NCI-H2029 treated with DMSO at 0.1 percent for 48 hours (cell line): ENCODE data around the gene TLR8.

Source experiments
- DNase-seq: peaks from one replicate; lab custom pipeline; 2025; lab: John Stamatoyannopoulos, UW

The TLR8 gene

DNA sequence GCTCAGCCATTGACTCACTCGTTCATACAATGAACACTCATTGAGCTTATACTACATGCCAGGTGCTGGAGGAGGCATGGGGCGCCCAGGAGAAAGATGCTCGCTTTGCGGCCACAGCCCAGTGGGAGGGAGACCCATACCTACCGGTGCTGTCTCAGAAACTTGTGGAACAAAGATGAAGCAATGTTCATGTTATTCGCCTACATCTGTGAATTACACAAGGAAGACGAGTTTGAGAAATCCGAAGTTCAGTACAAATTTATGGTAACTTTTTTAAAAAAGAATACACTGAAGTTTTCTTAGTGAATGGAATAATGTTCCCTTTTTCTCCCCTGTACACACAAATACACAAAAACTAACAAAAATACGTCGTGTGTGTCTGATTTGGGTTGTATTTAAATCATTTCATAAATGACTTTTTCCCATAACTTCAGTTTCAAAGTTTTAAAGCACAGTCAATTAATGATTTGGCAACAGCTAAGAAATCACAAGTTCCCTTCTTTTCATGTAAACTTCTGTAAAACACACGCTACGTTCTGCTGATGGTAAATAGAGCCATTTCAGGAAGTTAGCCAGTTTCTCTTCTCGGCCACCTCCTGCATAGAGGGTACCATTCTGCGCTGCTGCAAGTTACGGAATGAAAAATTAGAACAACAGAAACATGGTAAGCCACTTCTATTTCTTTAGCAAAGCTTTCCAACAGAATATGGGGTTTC, at the start of gene TLR8:
Gene TLR8 (plus strand): TSS at position 575 of the 716 bp plus-strand sequence. CDS start 87 bp downstream, at position 662.
- DNase-seq = no peak

DNA sequence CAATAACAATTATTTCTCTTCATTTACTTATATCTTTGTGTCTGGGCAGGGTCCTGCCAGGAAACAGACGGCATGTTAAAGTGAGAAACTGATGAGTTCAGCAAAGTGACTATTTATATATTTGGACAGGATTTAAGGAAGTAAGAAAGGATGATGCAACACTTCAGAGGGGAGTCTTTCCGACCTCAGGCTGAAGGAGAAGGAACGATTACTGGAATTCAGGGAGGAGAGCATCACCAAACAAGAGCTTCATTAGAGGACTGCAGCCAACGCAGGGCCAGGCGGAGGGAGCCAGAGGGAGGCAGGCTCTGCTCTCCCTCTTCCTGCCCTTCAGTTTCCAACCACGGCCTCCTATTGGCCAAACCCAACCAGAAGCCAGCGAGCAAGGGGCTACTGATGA, 41.1 kb upstream of the TLR8 start:
- no peak for DNase-seq

GRCh38 chrX:12866451-12867377, 39.7 kb upstream of the TLR8 start, which contains the start of gene TLR7:
TSS of gene TLR7 (plus strand) at chrX:12867072. CDS start at chrX:12867579, 507 bp downstream.
- DNase-seq = no peak

GRCh38 chrX:12867685-12868084, 38.7 kb upstream of the TLR8 start:
- no peak for DNase-seq

DNA sequence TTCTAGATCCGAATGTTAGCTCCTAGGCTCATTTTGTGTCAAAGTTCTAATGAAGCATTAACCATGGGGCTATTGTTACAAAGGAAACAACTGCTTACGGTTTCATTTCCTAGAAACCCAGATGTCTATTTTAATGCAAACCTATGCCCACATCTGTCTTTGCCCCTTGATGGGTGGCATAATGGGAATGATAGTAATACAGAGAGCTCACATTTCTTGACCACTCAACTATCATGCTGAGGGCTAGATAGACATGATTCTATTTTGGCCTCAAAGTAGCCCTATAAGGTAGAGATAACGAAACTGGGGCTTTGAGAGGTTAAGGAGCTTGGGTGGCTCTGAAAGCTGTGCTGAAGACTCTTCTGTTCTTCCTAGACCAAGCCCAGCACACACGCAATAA, 37.7 kb upstream of the TLR8 start:
- no peak for DNase-seq

GRCh38 chrX:12871257-12871656, 35.2 kb upstream of the TLR8 start:
- DNase-seq = no peak

DNA sequence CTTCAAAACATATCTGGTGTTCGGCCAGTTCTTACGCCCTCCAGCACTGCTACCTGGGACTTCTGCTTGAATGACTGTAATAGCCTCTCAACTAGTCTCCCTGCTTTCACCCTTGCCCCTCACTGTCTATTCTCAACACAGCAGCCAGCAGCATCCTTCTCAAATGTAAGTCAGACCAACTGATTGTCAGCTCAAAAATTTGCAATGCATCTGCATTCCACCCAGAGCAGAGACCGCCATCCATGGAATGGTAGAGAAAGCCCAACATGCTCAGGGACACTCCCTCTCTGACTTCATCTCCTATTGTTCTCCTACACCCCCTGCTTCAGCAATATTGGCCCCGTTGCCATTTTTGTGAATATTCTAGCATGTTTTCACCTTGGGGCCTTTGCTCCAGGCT, 33.7 kb upstream of the TLR8 start:
- DNase-seq = no peak

DNA sequence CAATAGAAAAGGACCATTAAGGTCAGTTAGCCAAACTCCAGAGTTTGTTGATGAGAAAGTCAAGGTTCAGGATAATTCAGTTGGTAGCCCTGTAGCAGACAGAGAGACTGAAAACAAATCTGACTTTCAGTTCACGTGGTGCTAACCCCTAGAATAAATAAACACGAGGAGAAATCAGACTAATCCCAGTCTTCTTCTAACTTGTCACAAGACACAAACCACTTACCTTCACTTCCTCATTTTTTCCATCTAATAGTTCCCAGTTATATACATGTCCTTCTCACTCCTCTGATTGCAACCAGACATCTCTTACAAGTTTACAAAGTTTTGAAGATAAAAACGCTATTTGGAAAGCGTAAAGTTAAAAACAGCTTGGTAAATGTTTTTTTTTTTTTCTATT, 31.8 kb upstream of the TLR8 start:
- no peak for DNase-seq

GRCh38 chrX:12877386-12877785, 29.0 kb upstream of the TLR8 start:
- no peak for DNase-seq

- no peak for DNase-seq
Observed at GRCh38 chrX:12878536-12878935, 27.9 kb upstream of the TLR8 start.

DNA sequence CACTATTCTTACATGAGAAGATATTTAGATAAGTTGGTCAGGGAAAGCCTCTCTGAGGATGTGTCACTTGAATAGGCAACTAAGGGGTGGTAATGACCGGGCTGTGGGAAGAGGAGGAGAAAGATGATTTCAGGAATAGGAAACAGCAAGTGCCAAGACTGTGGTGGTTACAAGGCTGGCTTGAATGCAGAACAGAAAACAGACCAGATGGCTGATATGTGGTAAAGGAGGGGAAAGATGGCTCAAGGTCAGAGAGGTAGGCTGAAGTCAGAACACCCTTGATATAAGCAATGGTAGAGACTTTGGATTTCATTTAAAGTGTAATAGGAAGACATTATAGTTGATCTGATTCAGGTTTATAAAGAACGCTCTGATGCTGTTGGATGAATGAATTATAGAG, 24.5 kb upstream of the TLR8 start:
- DNase-seq = no peak

DNA sequence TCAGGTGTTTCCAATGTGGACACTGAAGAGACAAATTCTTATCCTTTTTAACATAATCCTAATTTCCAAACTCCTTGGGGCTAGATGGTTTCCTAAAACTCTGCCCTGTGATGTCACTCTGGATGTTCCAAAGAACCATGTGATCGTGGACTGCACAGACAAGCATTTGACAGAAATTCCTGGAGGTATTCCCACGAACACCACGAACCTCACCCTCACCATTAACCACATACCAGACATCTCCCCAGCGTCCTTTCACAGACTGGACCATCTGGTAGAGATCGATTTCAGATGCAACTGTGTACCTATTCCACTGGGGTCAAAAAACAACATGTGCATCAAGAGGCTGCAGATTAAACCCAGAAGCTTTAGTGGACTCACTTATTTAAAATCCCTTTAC, 20.9 kb upstream of the TLR8 start:
- no peak for DNase-seq

GRCh38 chrX:12886545-12886944, 19.9 kb upstream of the TLR8 start:
- no peak for DNase-seq

GRCh38 chrX:12887141-12887540, 19.3 kb upstream of the TLR8 start:
- no peak for DNase-seq

- no peak for DNase-seq
Observed at GRCh38 chrX:12887767-12888166, 18.7 kb upstream of the TLR8 start.

- no peak for DNase-seq
Observed at GRCh38 chrX:12890467-12890866, 16.0 kb upstream of the TLR8 start.

DNA sequence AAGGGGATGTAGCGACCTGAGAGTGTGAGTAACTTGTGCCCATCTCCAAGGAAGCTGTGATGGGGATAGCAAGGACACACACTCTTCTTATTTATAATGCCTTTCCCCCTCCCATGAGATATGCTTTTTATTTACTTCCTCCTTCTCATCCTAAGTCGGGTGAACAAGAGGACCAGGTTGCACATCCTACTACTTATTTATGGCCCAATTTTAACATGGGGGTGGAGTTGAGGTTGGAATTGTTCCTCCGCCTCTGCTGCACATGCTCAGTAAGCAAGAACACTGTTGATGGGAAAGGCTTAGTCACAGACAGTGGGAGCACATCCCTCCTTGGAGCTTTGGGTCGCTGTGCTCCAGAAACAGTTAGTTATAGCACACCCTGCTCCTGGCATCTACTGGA, 15.2 kb upstream of the TLR8 start:
- DNase-seq = no peak

GRCh38 chrX:12891915-12892506, 14.4 kb upstream of the TLR8 start:
- no peak for DNase-seq

DNA sequence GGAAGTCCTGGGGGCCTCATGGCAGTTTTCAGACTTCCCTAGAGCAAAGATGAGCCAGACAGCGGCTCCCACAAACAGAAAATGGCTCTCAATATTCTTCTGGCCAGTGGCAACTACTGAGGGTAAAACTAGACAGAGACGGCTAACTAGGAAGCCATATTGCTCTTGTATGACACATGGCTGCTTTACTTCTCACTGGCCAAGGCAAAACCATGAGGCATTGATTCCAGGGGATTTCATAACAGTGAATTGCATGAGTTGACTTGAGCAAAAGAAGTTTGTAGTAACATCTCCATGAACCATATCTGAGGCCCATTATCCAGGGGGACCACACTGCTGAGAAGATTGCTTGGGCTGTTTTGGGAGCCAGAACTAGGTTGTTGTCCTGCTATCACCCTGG, 13.7 kb upstream of the TLR8 start:
- no peak for DNase-seq

DNA sequence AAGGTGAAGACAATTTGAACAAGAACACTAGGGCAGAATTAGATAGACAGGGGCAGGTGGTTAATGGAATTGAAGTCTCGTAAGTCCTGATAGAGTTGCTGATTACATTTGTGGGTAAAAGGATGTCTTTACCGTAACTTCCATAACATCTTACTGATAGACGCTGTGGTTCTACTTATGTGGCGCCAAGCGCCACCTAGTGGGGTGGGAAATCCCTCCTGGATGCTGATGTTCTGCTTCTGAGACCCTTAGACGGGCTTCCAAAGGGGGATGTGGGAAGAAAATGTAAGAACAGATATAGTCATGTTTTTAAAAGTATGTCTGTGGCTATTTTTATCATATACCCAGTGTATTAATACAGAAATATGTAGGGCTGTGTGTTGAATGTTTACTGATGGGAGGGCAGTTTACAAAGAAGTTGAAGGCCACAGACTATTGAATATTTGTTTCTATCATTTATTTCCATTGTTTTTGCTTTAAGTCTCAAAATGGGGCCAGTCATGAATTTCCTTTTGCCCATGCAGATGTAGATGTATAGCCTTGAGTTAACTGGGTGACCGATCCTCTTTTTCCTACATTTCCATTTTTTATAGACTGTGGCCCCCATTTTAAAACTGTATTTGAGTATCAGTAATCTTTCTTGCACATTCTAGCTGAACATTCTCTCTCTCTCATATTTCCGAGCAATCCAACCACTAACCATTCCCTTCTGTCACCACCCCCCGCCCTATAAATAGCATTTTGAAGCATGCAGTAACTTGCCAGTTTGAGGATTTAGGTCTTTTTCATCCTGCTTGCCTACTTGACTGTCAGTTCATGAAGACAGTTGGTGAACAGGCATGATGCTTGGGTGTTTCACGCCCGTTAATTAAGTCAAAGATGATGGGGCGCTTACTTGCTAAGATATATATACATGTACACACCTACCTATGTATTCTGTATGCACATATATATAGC, 12.1 kb upstream of the TLR8 start:
- no peak for DNase-seq

DNA sequence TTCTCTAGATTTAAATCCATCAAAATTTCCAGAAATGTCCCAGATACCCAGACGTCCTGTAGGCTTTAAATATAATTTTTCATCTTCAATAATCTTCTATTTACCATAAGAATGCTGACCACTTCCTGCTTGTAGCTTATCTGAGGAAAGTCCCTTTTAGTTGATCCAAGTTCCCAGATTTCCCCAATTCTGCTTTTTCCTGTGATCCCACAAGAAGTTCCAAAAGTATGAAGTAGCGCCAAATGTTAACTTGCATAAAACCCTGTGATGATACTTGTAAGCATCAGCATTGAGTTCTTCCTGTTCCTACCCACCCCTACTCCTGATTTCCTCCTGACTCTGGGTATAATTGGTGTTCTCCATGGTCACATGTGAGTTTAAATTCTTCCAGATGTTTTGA, 10.6 kb upstream of the TLR8 start:
- no peak for DNase-seq

DNA sequence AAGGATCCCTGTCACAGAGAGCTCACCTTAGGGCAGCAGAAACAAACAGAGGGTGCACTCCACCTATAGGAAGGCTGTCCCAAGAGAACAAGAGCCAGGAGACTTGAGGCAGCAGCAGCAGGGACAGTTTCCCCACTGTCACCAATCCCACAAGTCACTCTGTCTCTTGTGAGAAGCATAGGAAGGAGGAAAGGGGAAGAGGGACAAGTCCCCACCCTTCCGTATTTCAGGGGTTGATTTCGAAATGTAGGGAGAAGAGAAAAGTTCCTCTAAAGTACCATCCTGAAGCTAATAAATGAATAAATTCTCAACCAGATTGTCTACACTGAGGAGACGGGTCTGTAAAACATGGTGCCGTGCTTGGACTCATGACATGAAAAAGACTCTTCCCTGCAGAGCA, 9.5 kb upstream of the TLR8 start:
- DNase-seq = no peak
